ENCODE measurements around the gene TXNDC12.

Gene TXNDC12

DNA sequence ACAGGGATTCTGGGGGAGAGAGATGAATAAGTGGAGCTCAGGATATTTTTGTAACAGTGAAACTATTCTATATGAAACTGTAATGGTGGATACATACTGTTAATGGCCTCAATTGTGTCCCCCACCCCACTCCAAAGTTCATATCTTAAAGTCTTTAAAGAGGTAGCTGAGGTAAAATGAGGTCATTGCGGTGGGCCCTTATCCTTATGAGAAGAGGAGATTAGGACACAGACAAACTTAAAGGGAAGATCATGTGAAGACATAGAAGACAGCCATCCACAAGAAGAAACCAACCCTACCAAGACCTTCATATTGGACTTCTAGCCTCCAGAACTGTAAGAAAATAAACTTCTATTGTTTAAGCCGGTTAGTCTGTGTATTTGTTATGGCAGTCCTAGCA, 9.8 kb downstream of the TXNDC12 start:
- H3K27ac ChIP-seq: no peak overlapping the region
- H3K27me3 ChIP-seq (replicated peaks): no peaks in the 10 kb centered on the region
- no peak overlapping the region for H3K4me3 ChIP-seq (ENCODE audit: low read depth, low read length)
- TF ChIP-seq, protein P1, sequence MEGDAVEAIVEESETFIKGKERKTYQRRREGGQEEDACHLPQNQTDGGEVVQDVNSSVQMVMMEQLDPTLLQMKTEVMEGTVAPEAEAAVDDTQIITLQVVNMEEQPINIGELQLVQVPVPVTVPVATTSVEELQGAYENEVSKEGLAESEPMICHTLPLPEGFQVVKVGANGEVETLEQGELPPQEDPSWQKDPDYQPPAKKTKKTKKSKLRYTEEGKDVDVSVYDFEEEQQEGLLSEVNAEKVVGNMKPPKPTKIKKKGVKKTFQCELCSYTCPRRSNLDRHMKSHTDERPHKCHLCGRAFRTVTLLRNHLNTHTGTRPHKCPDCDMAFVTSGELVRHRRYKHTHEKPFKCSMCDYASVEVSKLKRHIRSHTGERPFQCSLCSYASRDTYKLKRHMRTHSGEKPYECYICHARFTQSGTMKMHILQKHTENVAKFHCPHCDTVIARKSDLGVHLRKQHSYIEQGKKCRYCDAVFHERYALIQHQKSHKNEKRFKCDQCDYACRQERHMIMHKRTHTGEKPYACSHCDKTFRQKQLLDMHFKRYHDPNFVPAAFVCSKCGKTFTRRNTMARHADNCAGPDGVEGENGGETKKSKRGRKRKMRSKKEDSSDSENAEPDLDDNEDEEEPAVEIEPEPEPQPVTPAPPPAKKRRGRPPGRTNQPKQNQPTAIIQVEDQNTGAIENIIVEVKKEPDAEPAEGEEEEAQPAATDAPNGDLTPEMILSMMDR (IDR thresholded peaks at IDR 0.05; ENCODE audit: low read depth, low read length, missing control alignments): no peak
- no peak for DNase-seq
- H3K36me3 ChIP-seq (replicated peaks): no peaks in the 10 kb centered on the region
- in situ Hi-C loops (cut with HindIII; ENCODE audit: low pct_ligation_motif_present, low sequenced_read_pairs): no loop called here

- no peak overlapping the region for H3K27ac ChIP-seq
- TF ChIP-seq, protein P1 (IDR thresholded peaks at IDR 0.05; ENCODE audit: low read depth, low read length, missing control alignments): no peak
- DNase-seq: no peak
Observed at GRCh38 chr1:52041551-52042185, 13.3 kb downstream of the TXNDC12 start.

DNA sequence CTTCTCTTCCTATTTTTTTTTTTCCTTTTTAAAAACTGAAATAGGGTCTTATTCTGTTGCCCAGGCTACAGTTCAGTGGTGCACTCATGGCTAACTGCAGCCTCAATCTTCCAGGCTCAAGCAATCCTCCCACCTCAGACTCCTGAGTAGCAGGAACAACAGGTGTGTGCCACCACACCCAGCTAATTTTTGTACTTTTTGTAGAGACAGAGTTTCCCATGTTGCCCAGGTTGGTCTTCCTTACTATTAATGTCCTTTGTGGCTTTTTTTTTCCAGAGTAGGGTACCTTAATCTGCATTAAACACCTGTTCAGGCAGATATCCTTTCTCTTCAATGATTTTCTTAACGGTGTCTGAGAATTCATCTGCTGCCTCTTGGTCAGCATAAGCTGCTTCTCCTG, 17.1 kb downstream of the TXNDC12 start:
- Histone ChIP-seq H3K36me3 (replicated peaks) (peaks cover 3% of the 10 kb centered on the region), H3K27ac (no peak overlapping the region), H3K27me3 (replicated peaks) (no peaks in the 10 kb centered on the region), H3K4me3 (ENCODE audit: low read depth, low read length) (no peak overlapping the region)
- DNase-seq: no peak
- in situ Hi-C loops (cut with HindIII; ENCODE audit: low pct_ligation_motif_present, low sequenced_read_pairs): no loop called here
- TF ChIP-seq, protein P1 (IDR thresholded peaks at IDR 0.05; ENCODE audit: low read depth, low read length, missing control alignments): no peak

More at GRCh38 chr1:52041551-52042185, 13.3 kb downstream of the TXNDC12 start:
- peaks cover 3% of the 10 kb centered on the region for H3K36me3 ChIP-seq (replicated peaks)
- in situ Hi-C loops (cut with HindIII; ENCODE audit: low pct_ligation_motif_present, low sequenced_read_pairs): no loop called here
- H3K27me3 ChIP-seq (replicated peaks): no peaks in the 10 kb centered on the region
- no peak overlapping the region for H3K4me3 ChIP-seq (ENCODE audit: low read depth, low read length)

DNA sequence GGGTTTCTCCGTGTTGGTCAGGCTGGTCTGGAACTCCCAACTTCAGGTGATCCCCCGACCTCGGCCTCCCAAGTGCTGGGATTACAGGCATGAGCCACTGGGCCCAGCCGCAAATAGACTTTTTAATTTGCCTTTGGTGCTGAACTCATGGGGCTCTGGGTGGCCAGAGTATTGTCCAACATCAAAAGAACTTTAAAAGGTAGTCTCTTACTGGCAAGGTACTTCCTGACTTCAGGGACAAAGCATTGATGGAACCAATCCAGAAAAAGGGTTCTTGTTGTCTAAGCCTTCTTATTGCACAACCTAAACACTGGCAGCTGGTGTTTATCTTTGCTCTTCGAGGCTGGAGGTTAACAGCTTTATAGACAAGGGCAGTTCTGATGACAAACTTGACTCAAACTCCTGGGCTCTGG, 17.6 kb downstream of the TXNDC12 start:
- H3K27me3 ChIP-seq (replicated peaks): no peaks in the 10 kb centered on the region
- in situ Hi-C loops (cut with HindIII; ENCODE audit: low pct_ligation_motif_present, low sequenced_read_pairs): no loop called here

GRCh38 chr1:52034050-52034384, 21.0 kb downstream of the TXNDC12 start:
- no peaks in the 10 kb centered on the region for H3K27me3 ChIP-seq (replicated peaks)
- peak overlapping the region; percentile 96 for H3K27ac ChIP-seq
- no peaks in the 10 kb centered on the region for H3K36me3 ChIP-seq (replicated peaks)
- TF ChIP-seq, protein P1 (IDR thresholded peaks at IDR 0.05; ENCODE audit: low read depth, low read length, missing control alignments): no peak
- DNase-seq: no peak
- H3K4me3 ChIP-seq (ENCODE audit: low read depth, low read length): peak overlapping the region; percentile 99
- in situ Hi-C loops (cut with HindIII; ENCODE audit: low pct_ligation_motif_present, low sequenced_read_pairs): no loop called here

More for the DNA sequence above, 17.6 kb downstream of the TXNDC12 start:
- Histone ChIP-seq H3K36me3 (replicated peaks) (peaks cover 3% of the 10 kb centered on the region), H3K4me3 (ENCODE audit: low read depth, low read length) (no peak overlapping the region), H3K27ac (no peak overlapping the region)
- TF ChIP-seq, protein P1 (IDR thresholded peaks at IDR 0.05; ENCODE audit: low read depth, low read length, missing control alignments): no peak
- no peak for DNase-seq
